Esophagus mucosa (tissue), 1 donor: ENCODE data around the gene MEIKIN. TPM values are rescaled to one million over a fixed set of nuclear protein-coding genes. Genes with fewer than 3 reads are reported as not detected.

Experiments used
- ATAC-seq: fragments of 200-7000 bp; cut with Tn5 transposase; one replicate; pipeline ENCODE4 v1.9.1; 2020
- total RNA-seq: library from RNA; stranded (reverse); gene quantifications from one replicate; pipeline ENCODE4 v1.2.4, GENCODE V29; 2023
- donor health status: DM: yes; HTN: yes; CAD: no.

MEIKIN gene
- total RNA-seq, 1 donor from 2014 or later = not detected

- ATAC-seq = no peak
These were observed 27.7 kb upstream of the MEIKIN start for GRCh38 chr5:131973089-131973712.

- ATAC-seq = no peak
These were observed 23.0 kb upstream of the MEIKIN start for GRCh38 chr5:131968396-131968954.

- no peak for ATAC-seq
These were observed 21.1 kb upstream of the MEIKIN start for GRCh38 chr5:131966551-131966950.

GRCh38 chr5:131965826-131966415 is 20.5 kb upstream of the MEIKIN start:
- ATAC-seq = no peak

- no peak for ATAC-seq
These were observed 14.4 kb upstream of the MEIKIN start for GRCh38 chr5:131959906-131960305.

GRCh38 chr5:131959136-131959535 is 13.7 kb upstream of the MEIKIN start:
- ATAC-seq = no peak

GRCh38 chr5:131957721-131958441 is 12.4 kb upstream of the MEIKIN start:
- no peak for ATAC-seq

- ATAC-seq = no peak
These were observed 8.5 kb upstream of the MEIKIN start for GRCh38 chr5:131953969-131954368.

- ATAC-seq = no peak
These were observed 6.9 kb upstream of the MEIKIN start for GRCh38 chr5:131952301-131952857.

- no peak for ATAC-seq
These were observed 5.2 kb upstream of the MEIKIN start for GRCh38 chr5:131950706-131951105.

GRCh38 chr5:131947445-131947844 is 2.0 kb upstream of the MEIKIN start:
- ATAC-seq = no peak

GRCh38 chr5:131944702-131945550 is 537 bp downstream of the MEIKIN start:
- ATAC-seq = no peak

GRCh38 chr5:131943916-131944315 is 1.5 kb downstream of the MEIKIN start:
- ATAC-seq = no peak

GRCh38 chr5:131942016-131942415 is 3.4 kb downstream of the MEIKIN start:
- ATAC-seq = no peak

- ATAC-seq = no peak
These were observed 5.6 kb downstream of the MEIKIN start for GRCh38 chr5:131939690-131940345.

- no peak for ATAC-seq
These were observed 13.2 kb downstream of the MEIKIN start for GRCh38 chr5:131932235-131932634.

- no peak for ATAC-seq
These were observed 16.5 kb downstream of the MEIKIN start for GRCh38 chr5:131928957-131929356.

- no peak for ATAC-seq
These were observed 19.3 kb downstream of the MEIKIN start for GRCh38 chr5:131926168-131926567.

- no peak for ATAC-seq
These were observed 29.0 kb downstream of the MEIKIN start for GRCh38 chr5:131916481-131916880.

- no peak for ATAC-seq
These were observed 31.0 kb downstream of the MEIKIN start for GRCh38 chr5:131914472-131914871.

- ATAC-seq = no peak
These were observed 31.9 kb downstream of the MEIKIN start for GRCh38 chr5:131913603-131914002.

- ATAC-seq = no peak
These were observed 38.8 kb downstream of the MEIKIN start for GRCh38 chr5:131906668-131907067.
